HepG2 (cell line): ENCODE results near the gene KL. TPM values are rescaled to one million over a fixed set of nuclear protein-coding genes. Genes with fewer than 3 reads are reported as not detected.

Source experiments
- ATAC-seq: fragments of 200-7000 bp; cut with Tn5 transposase; 3 replicates; pipeline ENCODE4 v1.9.1; 2020; ENCODE audit warnings: mild to moderate bottlenecking, moderate library complexity
- BruUV-seq: library from RNA; stranded (reverse); fragments of 400-500 nt; replicated peaks from 2 replicates; lab custom pipeline; 2021; lab: Mats Ljungman, UMichigan
- CTCF ChIA-PET: fragments of 300-600 bp; formaldehyde crosslinking; extraction: SDS; loops from one replicate; lab custom pipeline; 2021; ENCODE audit warnings: low total read pairs, inconsistent platforms, low intra/inter-chr PET ratio; lab: Yijun Ruan, JAX
- POLR2A ChIA-PET: fragments of 350-600 bp; sonication (Branson Sonifier 250); formaldehyde crosslinking; loops from one replicate; lab custom pipeline; 2020; ENCODE audit warnings: antibody characterized with exemption, inconsistent platforms; lab: Yijun Ruan, JAX
- DNase-seq: peaks from one replicate; pipeline ENCODE4 v3.0.0-alpha.2; 2015; ENCODE audit warnings: low spot score
- FAIRE-seq: peaks from 3 replicates; lab custom pipeline; 2011; peaks lifted over from hg19 to GRCh38; lab: Jason Lieb, UNC
- H2AFZ ChIP-seq: one replicate; pipeline ENCODE4 v1.6.1; 2011; ENCODE audit warnings: low read length, inconsistent platforms
- H3K27ac ChIP-seq: fragments of 300-600 bp; 3 replicates; pipeline ENCODE4 v1.8.0; 2011; ENCODE audit warnings: mixed run types, mild to moderate bottlenecking, mixed read lengths, low read length, inconsistent platforms; ENCODE audit not compliant: insufficient read depth; ENCODE audit errors: extremely low read length
- H3K27me3 ChIP-seq, 2 experiments: fragments of 200-600 bp in 1 of 2; 2 replicates in 1 of 2; 3 replicates in 1 of 2; pipeline versions ENCODE4 v1.6.0 to v1.8.0; 2011; ENCODE audit warnings: low read length in 2 of 2, mild to moderate bottlenecking in 2 of 2, moderate library complexity in 2 of 2, inconsistent platforms in 1 of 2; ENCODE audit not compliant: insufficient read depth in 2 of 2, control insufficient read depth in 1 of 2
- H3K36me3 ChIP-seq, 2 experiments: fragments of 200-600 bp in 1 of 2; replicated peaks in 1 of 2; 2 replicates in 1 of 2; 3 replicates in 1 of 2; pipeline versions ENCODE4 v1.5.1 to v1.8.0; 2011; ENCODE audit warnings: low read length in 2 of 2, inconsistent platforms in 1 of 2; ENCODE audit not compliant: insufficient read depth in 2 of 2, control insufficient read depth in 1 of 2
- H3K4me1 ChIP-seq: 2 replicates; pipeline ENCODE4 v1.5.1; 2012; ENCODE audit warnings: low read length, inconsistent platforms; ENCODE audit not compliant: insufficient read depth
- H3K4me2 ChIP-seq: 2 replicates; pipeline ENCODE4 v1.6.0; 2011; ENCODE audit warnings: low read depth, low read length, inconsistent platforms
- H3K4me3 ChIP-seq, 3 experiments: fragments of 200-600 bp in 1 of 3; sonication (generic), shearing (Covaris generic) in 1 of 3; replicated peaks in 1 of 3; 2 replicates each; pipeline ENCODE4 v1.5.1; 2011 to 2016; ENCODE audit warnings: low read length in 3 of 3, inconsistent platforms in 2 of 3, low read depth in 2 of 3, mild to moderate bottlenecking in 2 of 3, control low read depth in 1 of 3, mixed read lengths in 1 of 3; ENCODE audit not compliant: insufficient read depth in 1 of 3
- H3K79me2 ChIP-seq: one replicate; pipeline ENCODE4 v1.6.1; 2011; ENCODE audit warnings: low read length, inconsistent platforms; ENCODE audit not compliant: insufficient read depth
- H3K9ac ChIP-seq: 2 replicates; pipeline ENCODE4 v1.6.0; 2011; ENCODE audit warnings: mild to moderate bottlenecking, low read depth, low read length, inconsistent platforms; ENCODE audit not compliant: insufficient read depth
- H3K9me3 ChIP-seq: 2 replicates; pipeline ENCODE4 v1.5.1; 2012; ENCODE audit warnings: mild to moderate bottlenecking, low read length
- H4K20me1 ChIP-seq: 2 replicates; pipeline ENCODE4 v1.6.0; 2011; ENCODE audit warnings: inconsistent platforms, mild to moderate bottlenecking, low read length, moderate library complexity; ENCODE audit not compliant: insufficient read depth
- AGO1 ChIP-seq: fragments of 200-400 bp; formaldehyde crosslinking; IDR thresholded peaks from 2 replicates; pipeline ENCODE4 v1.6.1; 2017; ENCODE audit warnings: mild to moderate bottlenecking, low read depth, low read length, moderate library complexity; ENCODE audit not compliant: poor library complexity, severe bottlenecking
- ATM ChIP-seq: fragments of 450-650 bp; IDR thresholded peaks from 2 replicates; pipeline ENCODE4 v1.7.1; 2017; ENCODE audit warnings: mild to moderate bottlenecking, borderline replicate concordance
- CHD4 ChIP-seq: fragments of 200-600 bp; sonication (generic); IDR thresholded peaks from 2 replicates; pipeline ENCODE4 v1.7.0; 2017; ENCODE audit warnings: mild to moderate bottlenecking, low read length, borderline replicate concordance
- GABPA ChIP-seq, 2 experiments: IDR thresholded peaks; 2 replicates each; pipeline ENCODE4 v1.6.1; 2011 to 2016; ENCODE audit warnings: low read depth in 2 of 2, low read length in 1 of 2, missing biosample characterization in 1 of 2, missing genetic modification characterization in 1 of 2
- HNF4G ChIP-seq, 2 experiments: sonication (generic) in 1 of 2; formaldehyde crosslinking in 1 of 2; IDR thresholded peaks; 2 replicates each; pipeline versions ENCODE4 v1.4.0 to v1.6.1; 2011 to 2020; ENCODE audit warnings: borderline replicate concordance in 2 of 2, low read depth in 2 of 2, mild to moderate bottlenecking in 2 of 2, low read length in 1 of 2, missing genetic modification reagents in 1 of 2, moderate library complexity in 1 of 2
- HNRNPLL ChIP-seq: fragments of 200-400 bp; formaldehyde crosslinking; IDR thresholded peaks from 2 replicates; pipeline ENCODE4 v1.6.1; 2017; ENCODE audit warnings: mild to moderate bottlenecking, low read depth, low read length; ENCODE audit not compliant: poor library complexity, severe bottlenecking
- NCOA5 ChIP-seq: sonication (generic); formaldehyde crosslinking; IDR thresholded peaks from 2 replicates; pipeline ENCODE4 v1.4.0; 2020; ENCODE audit warnings: missing genetic modification reagents
- PLRG1 ChIP-seq: fragments of 450-650 bp; conservative IDR thresholded peaks from 2 replicates; pipeline ENCODE4 v1.6.1; 2016
- RBM22 ChIP-seq: fragments of 200-400 bp; formaldehyde crosslinking; optimal IDR thresholded peaks from 2 replicates; pipeline ENCODE3; 2017; ENCODE audit warnings: mild to moderate bottlenecking, low read length, moderate library complexity
- SAFB2 ChIP-seq: sonication (generic); formaldehyde crosslinking; IDR thresholded peaks from 2 replicates; pipeline ENCODE4 v1.5.1; 2020; ENCODE audit warnings: missing genetic modification reagents, low read depth, mild to moderate bottlenecking, borderline replicate concordance
- SIX4 ChIP-seq: sonication (generic); formaldehyde crosslinking; IDR thresholded peaks from 2 replicates; pipeline ENCODE4 v1.4.0; 2020; ENCODE audit warnings: missing genetic modification reagents
- SMARCE1 ChIP-seq: fragments of 450-650 bp; IDR thresholded peaks from 2 replicates; pipeline ENCODE4 v1.6.1; 2017; ENCODE audit warnings: borderline replicate concordance
- ZMYM3 ChIP-seq: sonication (generic); formaldehyde crosslinking; IDR thresholded peaks from 2 replicates; pipeline ENCODE4 v1.5.1; 2020; ENCODE audit warnings: mild to moderate bottlenecking, missing genetic modification reagents
- ZNF101 ChIP-seq: sonication (generic); formaldehyde crosslinking; IDR thresholded peaks from 2 replicates; pipeline ENCODE4 v1.4.0; 2020; ENCODE audit warnings: mild to moderate bottlenecking, low read depth, missing genetic modification reagents, borderline replicate concordance
- ZNF335 ChIP-seq: sonication (generic); formaldehyde crosslinking; IDR thresholded peaks from 2 replicates; pipeline ENCODE4 v1.4.0; 2020; ENCODE audit warnings: missing genetic modification reagents
- ZNF382 ChIP-seq: sonication (generic); formaldehyde crosslinking; IDR thresholded peaks from 2 replicates; pipeline ENCODE4 v1.5.0; 2020; ENCODE audit warnings: missing genetic modification reagents, mild to moderate bottlenecking, borderline replicate concordance
- ZNF607 ChIP-seq: sonication (generic); formaldehyde crosslinking; IDR thresholded peaks from 2 replicates; pipeline ENCODE4 v1.5.1; 2020; ENCODE audit warnings: missing genetic modification reagents, mild to moderate bottlenecking, borderline replicate concordance
- ZNF7 ChIP-seq: IDR thresholded peaks from 2 replicates; pipeline ENCODE4 v1.6.1; 2016; ENCODE audit warnings: missing biosample characterization, missing genetic modification reagents
- ZNF737 ChIP-seq: sonication (generic); formaldehyde crosslinking; IDR thresholded peaks from 2 replicates; pipeline ENCODE4 v1.5.0; 2020; ENCODE audit warnings: missing genetic modification reagents, mild to moderate bottlenecking, borderline replicate concordance
- ZSCAN31 ChIP-seq: sonication (generic); formaldehyde crosslinking; IDR thresholded peaks from 2 replicates; pipeline ENCODE4 v1.5.0; 2020; ENCODE audit warnings: low read depth, mild to moderate bottlenecking, missing genetic modification reagents
- WGBS: methylation state at CpG from one replicate; pipeline ENCODE4 v1.1.6; 2017; ENCODE audit warnings: low lambda C conversion rate; 5-methylcytosine and 5-hydroxymethylcytosine counted together
- in situ Hi-C: cut with HindIII; loops from 2 replicates; pipeline ENCODE4 v1.10.0; 2017; ENCODE audit warnings: low pct_unique_long_range_greater_than_20kb; ENCODE audit not compliant: extremely low pct_ligation_motif_present
- intact Hi-C: fragments of 100-400 bp; cut with micrococcal nuclease; formaldehyde crosslinking; loops from one replicate; pipeline ENCODE4 v1.10.0; 2022; ENCODE audit not compliant: unreplicated experiment
- polyA plus RNA-seq, 8 experiments: library from polyadenylated mRNA; depleted of rRNA in 3 of 8; stranded (reverse) in 7 of 8; unstranded in 1 of 8; fragments of >200 nt; fragmentation: Illumina TruSeq in 4 of 8; extraction: Trizol in 4 of 8; gene quantifications; 2 replicates each; pipeline versions ENCODE4 v1.2.1 to v1.2.3, GENCODE V29; 2011 to 2016; ENCODE audit warnings: low read depth in 4 of 8, missing spikeins in 1 of 8, mixed read lengths in 1 of 8; ENCODE audit not compliant: insufficient read depth in 1 of 8
- total RNA-seq, 5 experiments: library from RNA; depleted of rRNA; stranded (reverse); fragments of >200 nt; fragmentation: Illumina TruSeq; extraction: Trizol; gene quantifications; 2 replicates each; pipeline ENCODE4 v1.2.3, GENCODE V29; 2016; ENCODE audit warnings: low read depth in 1 of 5

Gene KL
- total and polyA plus RNA-seq, 2 of the 13 experiments (the other 11 are each of a cell fraction or from before 2014, with no cell fraction given): not detected

- Histone ChIP-seq H4K20me1 (no peaks in the 10 kb centered on the region), H3K9me3 (no peaks in the 10 kb centered on the region), H3K27ac (no peak overlapping the region), H3K4me3 (no peak overlapping the region), H3K4me1 (no peaks in the 10 kb centered on the region), H3K36me3 (no peaks in the 10 kb centered on the region), H3K27me3 (peaks cover 0 to 14% of the 10 kb centered on the region in 2 experiments; a peak in 1 of 5 replicates), H3K9ac (no peak overlapping the region), H3K4me2 (no peak overlapping the region), H2AFZ (no peak overlapping the region), H3K79me2 (no peaks in the 10 kb centered on the region)
- in situ Hi-C loops (no loop called here), intact Hi-C loops (no loop called here)
- no peak for DNase-seq
- WGBS: 17% methylated on average over 3 of the region's 3 CpGs
- no peak for ATAC-seq
- BruUV-seq: no TSS peak
- ChIA-PET CTCF (no interaction called here), POLR2A (no interaction called here)
- TF ChIP-seq SAFB2 (CRISPR knock-in tag): no peak
- no peak for TF ChIP-seq CHD4
- no peak for TF ChIP-seq ZNF101 (CRISPR knock-in tag)
- no peak for TF ChIP-seq ZNF737 (CRISPR knock-in tag)
- no peak for TF ChIP-seq NCOA5 (CRISPR knock-in tag)
- TF ChIP-seq HNRNPLL: no peak
- no peak for TF ChIP-seq ZNF7
- no peak for TF ChIP-seq ZNF335 (CRISPR knock-in tag)
- TF ChIP-seq AGO1: no peak
- no peak for TF ChIP-seq ZSCAN31 (CRISPR knock-in tag)
- TF ChIP-seq GABPA (IDR thresholded peaks at IDR 0.05; ENCODE audit: low read depth, low read length): no peak
- TF ChIP-seq GABPA (CRISPR knock-in tag; IDR thresholded peaks at IDR 0.05; ENCODE audit: low read depth): no peak
- no peak for TF ChIP-seq HNF4G (IDR thresholded peaks at IDR 0.05; ENCODE audit: borderline replicate concordance, low read depth, low read length)
- TF ChIP-seq HNF4G (CRISPR knock-in tag; IDR thresholded peaks at IDR 0.05; ENCODE audit: borderline replicate concordance, low read depth): no peak
- no peak for TF ChIP-seq ZNF607
- TF ChIP-seq SMARCE1: no peak
- no peak for TF ChIP-seq ZNF382 (CRISPR knock-in tag)
- TF ChIP-seq ZMYM3: no peak
- no peak for TF ChIP-seq SIX4 (CRISPR knock-in tag)
- no peak for TF ChIP-seq PLRG1
- TF ChIP-seq ATM: no peak
- TF ChIP-seq RBM22: no peak
- no peak for FAIRE-seq
Observed at GRCh38 chr13:32989290-32989667, 26.9 kb upstream of the KL start.
